T1000 (cell line): Measurements from ENCODE around the gene VGLL4.

Source experiments
- DNase-seq: peaks from one replicate; lab custom pipeline; 2025; ENCODE audit warnings: mixed read lengths; lab: John Stamatoyannopoulos, UW

The VGLL4 gene

DNA sequence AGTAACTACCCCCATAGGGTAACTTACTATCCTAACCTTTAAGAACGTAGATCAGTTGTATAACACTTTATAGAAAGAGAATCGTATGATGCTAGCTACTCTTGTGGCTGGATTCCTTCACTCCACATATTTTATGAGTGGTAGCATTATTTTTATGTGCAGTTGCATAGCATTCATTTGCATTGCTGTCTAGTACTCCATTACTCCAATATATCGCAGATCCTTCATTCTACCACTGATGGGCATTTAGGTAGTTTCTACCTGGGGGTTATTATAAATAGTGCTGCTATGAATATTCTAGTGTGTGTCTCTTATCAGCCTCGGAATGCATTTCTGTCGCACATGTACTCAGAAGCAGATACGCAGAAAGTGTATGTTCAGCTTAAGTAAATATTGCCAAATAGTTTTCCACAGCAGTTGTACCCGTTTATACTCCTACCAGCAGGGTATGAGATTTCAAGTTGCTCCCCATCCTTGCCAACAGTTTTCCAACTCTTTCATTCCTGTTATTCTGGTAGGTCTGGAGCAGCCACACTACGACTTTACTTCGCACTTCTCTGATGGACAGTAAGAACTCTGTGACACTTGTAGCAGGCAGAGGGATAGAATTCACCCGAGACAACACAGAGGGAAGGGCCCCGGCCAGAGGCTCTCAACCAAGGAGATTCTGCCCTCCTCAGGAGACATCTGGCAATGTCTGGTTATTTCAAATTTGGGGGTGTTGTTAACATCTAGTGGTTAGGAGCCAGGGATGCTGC is 9.8 kb upstream of the VGLL4 start:
- no peak for DNase-seq

DNA sequence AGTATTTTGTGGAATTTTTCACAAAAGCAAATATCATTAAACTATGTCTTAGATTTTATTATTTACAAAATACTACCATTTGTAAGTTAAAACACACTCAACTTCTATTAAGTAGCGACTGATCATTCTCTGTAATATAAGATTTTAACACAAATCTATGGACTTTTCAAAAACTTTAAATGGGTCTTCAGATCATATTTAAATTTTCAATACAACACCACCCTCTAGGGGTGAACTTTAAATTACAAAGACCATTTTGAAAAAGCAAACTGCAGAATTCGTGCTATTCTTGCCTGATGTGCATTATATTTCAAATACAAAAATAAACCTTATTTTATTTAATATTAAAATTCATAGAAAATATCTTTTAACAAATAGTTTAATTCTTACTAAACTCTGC is 8.2 kb upstream of the VGLL4 start:
- no peak for DNase-seq

DNA sequence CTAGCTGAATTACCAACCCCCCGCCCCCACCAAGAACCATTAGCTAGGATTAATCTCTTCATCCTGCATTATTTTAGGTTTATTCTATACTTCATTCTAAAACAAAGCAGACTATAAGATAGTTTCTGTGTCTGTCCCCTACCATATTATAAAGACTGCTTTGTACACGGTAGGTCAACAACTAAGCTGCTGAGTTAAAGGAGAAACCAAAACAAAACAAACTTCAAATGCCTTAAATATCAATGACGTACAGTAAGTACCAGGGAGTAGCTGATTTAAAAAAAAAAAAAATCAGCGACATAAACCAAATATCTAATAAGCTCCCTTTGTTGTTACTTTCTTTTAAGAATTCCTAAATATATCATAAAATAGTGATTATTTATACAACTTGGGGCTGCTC is 7.8 kb upstream of the VGLL4 start:
- no peak for DNase-seq

DNA sequence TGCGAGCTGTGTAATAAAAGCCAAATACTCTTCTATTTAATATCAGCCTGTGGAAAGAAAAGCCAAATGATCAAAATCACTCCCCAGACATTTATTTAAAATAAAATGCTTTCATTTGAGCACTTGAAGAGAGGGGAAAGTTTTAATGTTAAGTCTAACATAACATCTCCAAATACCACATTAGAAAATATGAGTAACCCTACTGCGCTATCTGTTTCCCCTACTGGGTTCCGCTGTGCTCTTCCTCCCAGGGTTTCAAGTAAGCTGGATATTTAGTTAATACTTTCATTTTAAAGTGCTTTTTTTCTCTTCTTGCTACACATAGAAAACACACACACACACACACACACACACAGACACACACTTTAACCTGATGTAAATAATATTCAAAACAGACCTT is 6.7 kb upstream of the VGLL4 start:
- DNase-seq = no peak

DNA sequence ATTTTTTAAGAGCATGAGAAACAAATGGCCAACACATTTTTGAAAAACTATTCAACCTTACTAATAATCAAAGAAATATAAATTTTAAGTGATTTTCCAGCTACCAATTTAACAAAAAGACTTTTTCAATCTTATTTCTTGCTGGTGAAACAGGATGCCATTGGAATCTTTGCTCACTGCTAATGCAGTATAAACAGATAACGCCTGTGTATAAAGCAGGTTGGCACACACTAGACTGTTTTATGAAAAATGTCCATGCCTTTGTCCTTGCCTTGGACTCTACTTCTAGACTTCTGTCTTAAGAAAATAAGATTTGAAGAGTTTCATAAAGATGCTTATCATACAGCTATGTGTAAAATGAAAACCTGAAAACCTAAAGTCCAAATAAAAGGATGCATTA is 5.0 kb upstream of the VGLL4 start:
- no peak for DNase-seq

DNA sequence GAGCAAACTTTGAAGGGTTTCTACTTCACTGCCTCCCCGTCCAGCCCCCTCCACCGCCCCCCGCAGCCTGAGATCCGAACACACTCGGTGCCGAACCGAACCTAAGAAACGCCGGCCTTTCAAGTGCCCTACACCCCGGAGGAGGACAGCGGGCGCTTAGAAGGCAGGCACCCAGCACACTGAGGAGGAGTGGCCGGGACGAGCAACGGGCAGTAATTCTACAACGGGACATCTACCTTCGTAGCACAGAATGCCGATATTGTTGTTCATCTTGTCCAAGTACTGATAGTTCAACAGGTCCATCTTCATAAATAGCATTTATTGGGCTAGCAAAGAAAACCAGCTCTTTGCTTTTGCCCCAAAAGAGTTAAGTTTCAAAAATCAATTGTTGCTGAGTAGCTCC is 513 bp downstream of the VGLL4 start:
- no peak for DNase-seq

DNA sequence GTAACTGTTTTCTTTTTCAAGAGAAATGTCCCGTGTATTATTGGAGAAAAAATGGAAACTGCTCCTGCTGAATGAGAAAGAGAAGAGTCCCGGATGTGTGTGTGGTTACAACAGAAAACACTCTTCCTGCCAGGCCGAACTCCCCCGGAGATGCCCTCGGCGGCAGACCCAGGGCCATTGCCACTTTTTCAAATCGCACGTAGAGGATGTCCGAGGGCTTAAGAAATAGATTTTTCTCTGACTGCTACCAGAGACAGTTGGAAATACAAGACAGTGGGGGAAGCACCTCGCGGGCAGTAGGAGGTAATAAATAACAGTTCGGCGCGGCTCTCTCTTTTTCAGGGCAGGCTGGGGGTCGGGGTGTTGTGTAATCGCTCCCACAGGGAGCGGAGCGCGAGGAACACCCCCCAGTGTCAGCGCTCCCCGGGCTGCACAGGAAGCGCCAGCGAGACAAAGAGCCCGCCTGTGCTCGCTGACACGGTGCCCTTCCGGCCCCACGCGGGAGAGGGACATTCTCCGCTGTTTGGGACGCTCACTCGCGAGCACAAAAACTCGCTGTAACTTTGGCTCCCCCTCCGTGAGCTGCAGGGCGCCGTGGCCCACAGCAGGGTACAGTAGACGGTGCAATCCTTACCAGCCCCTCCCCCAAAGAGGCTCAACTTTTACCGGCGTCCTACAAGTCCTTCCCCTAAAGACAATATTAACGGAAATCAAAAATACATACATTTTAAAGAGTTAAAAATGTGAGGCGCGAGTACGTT is 1.1 kb downstream of the VGLL4 start:
- DNase-seq = peak; percentile 74

DNA sequence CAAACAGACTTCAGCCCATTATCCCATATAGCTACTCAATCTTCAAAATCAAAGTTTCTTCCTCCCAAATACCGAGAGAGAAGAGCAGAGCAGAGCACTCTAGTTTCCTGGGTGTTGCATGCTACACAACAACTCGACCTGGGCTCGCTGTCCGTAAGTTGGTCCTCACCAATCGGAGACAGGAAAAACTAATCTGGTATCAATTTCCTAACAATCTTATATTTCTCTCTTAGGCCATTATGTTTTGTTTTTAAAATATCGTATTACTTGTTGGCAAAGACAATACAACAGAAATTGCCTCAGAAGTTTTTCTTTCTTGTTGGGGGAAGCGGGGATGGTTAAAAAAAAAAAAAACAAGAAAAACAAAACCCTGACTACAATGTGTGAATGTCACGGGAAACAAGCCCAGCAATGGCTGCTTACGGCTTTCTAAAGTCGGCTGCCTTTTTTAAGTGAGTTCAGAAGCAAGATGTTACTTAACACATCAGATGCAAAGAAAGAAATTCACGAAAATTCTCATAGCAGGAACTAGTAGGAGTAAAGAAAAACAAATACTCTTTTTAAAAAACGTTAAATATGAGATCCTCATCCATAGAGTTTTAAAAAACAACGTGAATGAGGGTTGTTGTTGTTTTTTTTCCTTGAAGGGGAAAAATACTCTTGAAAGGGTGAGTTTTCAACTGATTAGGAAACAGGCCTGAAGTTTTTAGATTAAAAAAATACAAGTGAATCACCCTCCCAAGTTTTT is 1.9 kb downstream of the VGLL4 start:
- DNase-seq = no peak

DNA sequence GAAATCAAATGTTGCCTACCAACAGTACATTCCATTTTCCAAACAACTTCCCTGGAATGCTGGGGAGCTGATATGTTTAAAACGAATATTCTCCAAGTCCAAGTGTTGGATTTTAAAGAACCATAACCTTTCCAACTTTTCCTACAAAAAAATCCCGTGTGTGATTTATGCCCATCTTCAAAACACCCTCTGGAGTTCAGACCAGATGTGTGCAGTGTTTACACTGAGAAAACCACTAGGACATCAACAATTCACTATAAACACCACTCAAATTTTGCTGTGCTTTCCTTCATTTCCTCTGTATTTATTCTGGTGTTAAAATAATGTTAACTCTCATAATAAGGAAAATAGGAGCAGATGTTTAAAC is 2.4 kb downstream of the VGLL4 start:
- no peak for DNase-seq

DNA sequence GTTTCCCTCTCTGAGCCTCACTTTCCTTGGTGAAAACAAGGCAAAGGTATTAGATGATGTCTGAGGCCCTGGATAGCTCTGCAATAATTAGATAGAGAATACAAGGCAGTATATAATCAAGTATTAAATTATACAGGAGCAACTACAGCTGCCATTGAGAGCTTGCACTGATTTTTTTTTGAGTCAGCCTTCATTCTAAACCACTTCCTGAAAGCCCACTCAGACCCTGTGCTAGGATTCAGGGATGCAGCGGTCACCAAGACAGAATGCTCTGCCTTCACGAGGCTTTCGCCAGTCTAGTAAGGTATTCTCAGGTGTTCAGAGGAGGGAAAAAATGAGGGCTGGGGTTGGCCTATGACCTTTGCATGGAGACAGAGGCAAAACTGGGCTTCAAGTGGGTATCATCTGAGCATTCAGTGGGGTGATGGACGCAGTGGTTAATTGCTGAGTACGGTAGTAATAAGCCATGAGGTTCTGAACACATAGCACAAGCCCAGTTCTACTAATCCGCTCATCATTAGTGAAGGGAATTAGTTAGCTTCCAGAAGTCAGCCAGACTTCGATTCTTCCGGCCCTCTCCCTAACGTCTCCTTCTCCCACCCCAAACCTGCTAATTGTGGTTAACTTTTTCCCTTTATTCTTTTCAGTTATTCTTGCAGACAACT is 3.6 kb downstream of the VGLL4 start:
- no peak for DNase-seq

DNA sequence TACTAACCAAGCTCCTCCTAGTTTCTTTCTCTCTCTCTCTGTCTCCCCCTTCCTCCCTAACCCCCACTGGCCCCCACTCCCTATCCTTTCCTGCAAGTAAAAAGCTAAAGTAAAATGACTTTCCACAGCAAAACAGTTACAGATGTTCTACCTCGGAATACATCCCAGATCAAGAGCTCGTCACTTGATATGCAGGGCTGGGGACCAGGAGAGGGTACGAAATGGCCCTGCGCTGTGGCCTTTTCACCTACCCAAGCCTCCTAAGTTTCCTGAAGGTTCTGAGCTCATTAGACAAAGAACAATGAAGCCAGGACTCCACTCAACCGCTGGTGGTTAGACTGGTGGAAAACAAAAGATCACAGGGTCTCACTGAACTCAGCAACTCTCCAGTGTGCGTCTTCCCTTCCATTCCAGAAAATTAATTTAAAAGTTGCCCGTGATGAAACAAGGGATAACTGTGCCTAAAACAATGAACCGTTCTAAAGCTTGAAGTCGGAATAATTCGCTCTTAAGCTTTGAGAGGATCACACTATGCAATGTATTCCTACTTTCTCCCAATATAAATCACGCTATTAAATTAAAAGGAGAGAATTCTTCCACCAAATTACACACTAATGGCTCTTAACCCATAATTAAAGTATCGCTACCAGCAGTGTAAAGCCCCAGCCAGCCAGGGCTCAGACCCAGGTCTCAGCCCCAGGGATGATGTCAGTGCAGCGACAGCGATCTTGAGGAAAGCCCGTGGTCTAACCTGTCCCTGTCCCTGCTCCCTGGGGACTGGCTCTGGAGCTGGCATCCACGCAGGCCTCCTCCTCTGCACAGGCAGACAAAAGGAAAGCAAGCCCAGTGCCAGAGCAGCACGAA is 5.0 kb downstream of the VGLL4 start:
- DNase-seq = no peak

DNA sequence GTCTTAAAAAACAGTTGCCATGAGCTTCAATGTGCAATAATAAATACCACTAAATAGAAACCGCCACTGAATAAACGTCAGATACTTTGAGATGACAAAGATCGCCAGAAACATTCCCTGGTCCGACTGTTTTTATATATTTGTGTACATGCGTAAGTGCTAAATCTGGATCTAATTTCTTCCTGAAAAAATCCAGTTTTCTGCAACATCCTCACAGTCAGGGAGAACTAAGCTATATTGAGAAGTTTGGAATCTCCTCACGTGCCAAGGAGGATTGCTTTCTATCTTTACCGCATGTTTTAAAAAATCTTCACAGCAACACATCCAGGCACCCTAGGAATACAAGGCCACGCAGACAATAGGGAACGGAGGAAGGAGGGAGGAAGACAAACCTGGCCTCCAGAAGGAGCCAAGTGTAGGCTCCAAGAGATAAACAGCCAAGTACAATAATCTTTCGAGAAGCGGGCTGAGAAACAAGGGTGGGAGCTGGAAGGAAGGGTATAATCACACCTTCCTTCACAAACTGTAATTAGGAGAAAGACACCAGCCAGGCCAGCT is 5.7 kb downstream of the VGLL4 start:
- no peak for DNase-seq

DNA sequence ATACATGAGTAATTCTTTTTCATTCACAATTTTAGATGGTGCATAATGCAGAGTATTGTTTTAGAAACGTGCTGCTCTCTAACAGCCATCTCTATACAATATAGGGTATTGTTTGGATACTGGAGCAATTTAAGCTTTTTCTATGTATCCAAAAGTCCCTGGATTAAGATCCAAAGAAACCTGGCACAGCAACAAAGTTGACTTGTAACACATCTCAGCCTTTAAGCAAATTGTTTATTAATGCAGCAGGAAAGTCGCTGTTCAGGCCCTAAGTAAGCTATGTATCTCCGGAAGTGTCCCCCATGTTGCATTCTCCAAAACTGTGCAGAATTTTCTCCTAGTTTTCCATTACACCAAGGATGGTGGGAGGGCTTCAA is 7.3 kb downstream of the VGLL4 start:
- no peak for DNase-seq

DNA sequence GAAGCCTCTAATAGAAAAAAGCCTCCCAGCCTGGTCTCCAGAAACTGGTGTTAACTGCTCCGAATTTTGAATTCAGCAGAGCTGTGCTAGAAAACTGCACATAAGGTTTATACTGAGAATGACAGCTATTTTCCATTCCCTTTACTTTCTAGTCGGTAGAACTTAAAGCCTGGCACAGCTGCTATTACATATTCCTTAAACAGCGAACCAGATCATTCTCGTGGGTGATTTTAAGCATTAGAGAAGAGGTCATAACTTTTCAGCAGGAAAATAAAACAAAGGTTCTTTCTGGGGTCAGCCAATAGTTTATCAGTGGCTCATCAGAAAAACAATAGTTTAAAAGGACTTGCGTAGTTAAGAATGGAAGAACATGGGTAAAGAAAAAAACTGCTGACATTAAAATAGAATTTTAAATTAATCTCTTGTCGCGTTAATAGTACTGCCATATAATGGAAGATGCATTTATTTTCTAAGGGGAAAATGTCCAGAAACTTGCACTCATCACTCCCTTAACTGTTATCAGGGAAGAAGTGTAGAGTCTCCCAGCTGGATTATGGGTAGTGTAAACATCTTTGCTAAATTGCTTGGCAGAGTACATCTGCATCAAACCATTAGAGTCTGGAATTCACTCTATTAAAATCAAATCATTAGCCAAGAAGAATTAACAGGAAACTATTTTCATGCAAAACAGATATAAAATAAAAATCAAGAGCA is 7.9 kb downstream of the VGLL4 start:
- DNase-seq = no peak

DNA sequence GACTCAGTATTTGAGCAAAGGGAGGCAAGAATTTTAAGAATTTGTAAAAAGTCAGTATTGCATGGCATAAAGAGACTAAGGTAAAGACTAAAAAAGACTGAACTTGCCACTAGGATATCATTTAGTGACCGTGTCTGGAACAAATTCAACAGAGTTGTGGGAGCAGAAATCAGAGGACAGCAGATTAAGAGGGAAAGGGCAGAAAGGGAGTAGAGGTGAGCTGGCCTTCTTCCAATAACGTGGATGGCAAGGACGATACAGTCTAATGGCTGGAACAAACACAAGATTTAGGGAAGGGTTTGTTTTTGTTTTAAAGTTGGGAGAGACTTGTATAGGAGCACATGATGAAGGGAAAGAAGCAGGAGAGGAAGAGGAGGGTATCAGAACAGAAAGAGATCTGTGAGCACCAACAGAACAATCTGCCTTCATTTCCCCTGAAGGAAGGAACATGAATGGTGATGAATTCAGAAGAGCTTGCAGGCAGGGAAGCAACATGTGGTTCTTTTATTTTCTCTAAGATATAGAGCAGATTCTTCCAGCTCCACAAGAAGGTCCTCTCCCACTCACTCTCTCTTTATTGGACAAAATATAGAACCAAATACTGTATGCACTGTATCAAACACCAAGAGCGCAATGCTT is 8.6 kb downstream of the VGLL4 start:
- DNase-seq = no peak

DNA sequence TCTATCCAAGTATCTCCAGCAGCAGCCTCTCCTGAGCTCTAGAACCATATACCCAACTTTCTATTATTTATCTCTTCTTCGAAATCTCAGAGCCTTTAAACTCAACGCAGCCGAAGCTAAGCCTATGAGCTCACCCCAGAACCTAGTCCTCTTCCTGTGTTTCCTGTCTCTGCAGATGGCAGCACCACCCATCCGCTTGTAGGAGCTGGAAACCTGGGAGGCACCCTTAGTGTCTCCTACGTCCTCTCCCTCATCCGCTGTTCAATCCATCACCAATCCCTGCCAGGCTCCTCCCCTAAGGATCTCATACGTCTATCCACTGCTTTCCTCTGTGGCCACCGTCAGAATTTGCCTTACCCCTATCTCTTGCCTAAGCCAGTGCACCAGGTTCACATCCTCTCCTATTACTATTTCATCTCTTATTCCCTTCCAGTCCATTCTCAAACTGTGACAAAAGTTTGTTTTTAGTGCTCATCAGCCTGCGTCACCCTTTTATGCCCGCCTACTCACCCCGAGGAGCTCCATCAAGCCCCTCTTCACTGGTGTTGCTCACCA is 9.6 kb downstream of the VGLL4 start:
- no peak for DNase-seq

DNA sequence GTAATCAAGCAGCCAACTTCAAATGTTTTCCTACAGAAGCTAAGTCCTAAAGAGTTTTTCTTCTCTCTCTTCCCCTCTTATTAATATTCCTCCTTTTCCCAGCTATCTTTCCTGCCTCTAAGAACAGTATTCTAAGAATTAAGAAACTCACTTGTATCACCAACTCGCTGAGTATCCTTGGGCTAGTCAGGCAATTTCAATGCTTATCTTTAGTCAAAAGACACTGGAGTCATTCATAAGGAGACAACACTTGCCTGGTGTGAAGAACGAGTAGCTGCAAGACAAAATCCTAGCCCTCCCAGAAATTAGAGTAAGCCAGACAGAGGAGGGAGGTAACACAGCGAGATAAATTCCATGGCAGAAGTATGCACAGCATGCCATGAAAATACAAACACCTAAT is 10.7 kb downstream of the VGLL4 start:
- no peak for DNase-seq

DNA sequence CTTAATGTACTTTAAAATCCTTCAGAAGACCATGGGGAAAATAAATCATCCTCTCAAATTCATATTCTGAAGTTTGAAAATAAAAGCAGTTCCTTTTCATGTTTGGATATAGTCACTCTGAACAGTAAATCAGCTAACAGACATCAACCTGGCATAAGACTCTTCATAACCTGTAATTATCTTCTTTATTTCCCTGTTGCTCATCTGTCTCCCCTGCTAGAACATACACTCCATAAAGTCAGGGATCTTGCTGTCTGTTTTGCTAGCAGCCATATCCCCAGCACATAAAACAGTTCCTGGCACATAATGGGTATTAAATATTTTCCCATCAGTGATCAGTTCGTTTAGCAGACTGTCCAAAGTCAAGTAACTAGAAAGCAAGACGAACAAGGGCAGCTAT is 11.2 kb downstream of the VGLL4 start:
- DNase-seq = no peak

DNA sequence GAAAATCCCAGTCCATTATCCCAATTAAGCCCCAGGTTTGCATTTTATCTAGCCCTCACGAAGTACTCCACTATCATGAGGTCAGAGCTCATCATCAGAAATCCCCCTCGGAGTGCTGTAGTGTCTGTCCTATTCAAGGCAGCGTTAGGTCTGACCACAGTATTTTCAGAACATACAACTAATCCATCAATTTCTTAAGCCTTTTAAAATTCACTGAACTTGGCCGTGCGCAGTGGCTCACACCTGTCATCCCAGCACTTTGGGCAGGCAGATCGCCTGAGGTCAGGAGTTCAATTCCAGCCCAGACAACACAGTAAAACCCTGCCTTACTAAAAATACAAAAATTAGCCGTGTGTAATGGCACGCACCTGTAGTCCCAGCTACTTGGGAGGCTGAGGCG is 11.9 kb downstream of the VGLL4 start:
- DNase-seq = no peak

DNA sequence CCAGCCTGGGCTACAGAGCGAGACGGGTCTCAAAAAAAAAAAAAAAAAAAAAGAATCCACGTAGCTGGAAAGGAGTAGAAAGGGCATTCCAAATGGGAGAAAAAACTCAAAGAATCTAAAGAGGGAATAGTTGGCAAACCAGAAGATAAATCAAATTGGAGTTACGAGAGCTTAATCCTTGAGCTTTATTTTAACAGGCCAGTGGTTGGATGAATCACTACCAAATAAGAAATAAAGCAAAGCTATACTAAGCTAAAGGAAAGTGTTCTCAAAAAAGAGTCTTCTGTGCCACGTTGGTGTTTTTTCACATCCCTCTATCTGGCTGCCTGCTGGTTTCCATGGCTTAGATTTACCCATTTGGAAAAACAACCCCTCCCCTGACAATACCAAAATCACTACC is 14.0 kb downstream of the VGLL4 start:
- no peak for DNase-seq
